Neural progenitor cell (in vitro differentiated cells): ENCODE data around the gene NEGR1. TPM values are rescaled to one million over a fixed set of nuclear protein-coding genes. Genes with fewer than 3 reads are reported as not detected.
A peak's percentile ranks its signal among the peaks of the same experiment; 100 is the strongest.

Source experiments
- DNase-seq: peaks from one replicate; pipeline ENCODE4 v3.0.0-alpha.2; 2016; ENCODE audit warnings: low spot score
- H2AFZ ChIP-seq: fragments of 200-600 bp; sonication (generic); replicated peaks from 2 replicates; pipeline ENCODE4 v1.6.1; 2016; ENCODE audit warnings: antibody characterized with exemption
- H3F3A ChIP-seq: fragments of 200-600 bp; sonication (generic); 2 replicates; pipeline ENCODE4 v1.6.1; 2016; ENCODE audit warnings: antibody characterized with exemption, low read depth
- H3K27ac ChIP-seq: fragments of 200-600 bp; sonication (generic); 2 replicates; pipeline ENCODE4 v1.5.1; 2016; ENCODE audit warnings: mild to moderate bottlenecking
- H3K27me3 ChIP-seq: fragments of 200-600 bp; sonication (generic); 2 replicates; pipeline ENCODE4 v1.6.1; 2016; ENCODE audit warnings: mild to moderate bottlenecking, moderate library complexity
- H3K36me3 ChIP-seq: fragments of 200-600 bp; sonication (generic); 2 replicates; pipeline ENCODE4 v1.5.1; 2016
- H3K4me1 ChIP-seq: fragments of 200-600 bp; sonication (generic); 2 replicates; pipeline ENCODE4 v1.6.1; 2016; ENCODE audit warnings: mixed run types
- H3K4me2 ChIP-seq: fragments of 200-600 bp; sonication (generic); 2 replicates; pipeline ENCODE4 v1.6.1; 2016
- H3K4me3 ChIP-seq: fragments of 200-600 bp; sonication (generic); 2 replicates; pipeline ENCODE4 v1.5.1; 2016
- H3K79me2 ChIP-seq: fragments of 200-600 bp; sonication (generic); 2 replicates; pipeline ENCODE4 v1.6.1; 2016; ENCODE audit warnings: low read depth
- H3K9ac ChIP-seq: fragments of 200-600 bp; sonication (generic); 2 replicates; pipeline ENCODE4 v1.6.1; 2016
- H3K9me3 ChIP-seq: fragments of 200-600 bp; sonication (generic); 2 replicates; pipeline ENCODE4 v1.5.1; 2016; ENCODE audit warnings: low read depth
- H4K20me1 ChIP-seq: fragments of 200-600 bp; sonication (generic); 2 replicates; pipeline ENCODE4 v1.6.1; 2016; ENCODE audit warnings: low read depth
- H3K27ac Mint-ChIP-seq: 3 replicates; pipeline ENCODE4 v1.8.0; 2021; ENCODE audit warnings: mixed read lengths
- H3K27me3 Mint-ChIP-seq: 2 replicates; pipeline ENCODE4 v1.8.0; 2022; ENCODE audit warnings: low read depth, mild to moderate bottlenecking, inconsistent platforms, moderate library complexity, mixed read lengths; ENCODE audit not compliant: insufficient read depth
- H3K36me3 Mint-ChIP-seq: 3 replicates; pipeline ENCODE4 v1.8.0; 2021; ENCODE audit warnings: mixed read lengths
- H3K4me1 Mint-ChIP-seq: 3 replicates; pipeline ENCODE4 v1.8.0; 2021; ENCODE audit warnings: mixed read lengths
- H3K4me3 Mint-ChIP-seq: 3 replicates; pipeline ENCODE4 v1.8.0; 2021; ENCODE audit warnings: mild to moderate bottlenecking, moderate library complexity, mixed read lengths
- H3K9me3 Mint-ChIP-seq: 3 replicates; pipeline ENCODE4 v1.8.0; 2020; ENCODE audit warnings: mixed read lengths
- CTCF ChIP-seq: fragments of 200-600 bp; sonication (generic); IDR thresholded peaks from 2 replicates; pipeline ENCODE4 v1.5.1; 2017; ENCODE audit warnings: antibody characterized with exemption, mild to moderate bottlenecking
- EZH2 ChIP-seq: fragments of 200-600 bp; sonication (generic); IDR thresholded peaks from 2 replicates; pipeline ENCODE4 v1.6.1; 2017; ENCODE audit warnings: antibody characterized with exemption, mild to moderate bottlenecking, moderate library complexity
- EZH2phosphoT487 ChIP-seq: fragments of 200-600 bp; sonication (generic); IDR thresholded peaks from 2 replicates; pipeline ENCODE4 v1.6.1; 2017; ENCODE audit warnings: antibody characterized with exemption
- total RNA-seq: library from RNA; depleted of rRNA; stranded (reverse); fragments of >200 nt; gene quantifications from 2 replicates; pipeline ENCODE4 v1.2.3, GENCODE V29; 2015; ENCODE audit warnings: low replicate concordance

The NEGR1 gene
- total RNA-seq, 1 donor from 2014 or later = 0.62 TPM

DNA sequence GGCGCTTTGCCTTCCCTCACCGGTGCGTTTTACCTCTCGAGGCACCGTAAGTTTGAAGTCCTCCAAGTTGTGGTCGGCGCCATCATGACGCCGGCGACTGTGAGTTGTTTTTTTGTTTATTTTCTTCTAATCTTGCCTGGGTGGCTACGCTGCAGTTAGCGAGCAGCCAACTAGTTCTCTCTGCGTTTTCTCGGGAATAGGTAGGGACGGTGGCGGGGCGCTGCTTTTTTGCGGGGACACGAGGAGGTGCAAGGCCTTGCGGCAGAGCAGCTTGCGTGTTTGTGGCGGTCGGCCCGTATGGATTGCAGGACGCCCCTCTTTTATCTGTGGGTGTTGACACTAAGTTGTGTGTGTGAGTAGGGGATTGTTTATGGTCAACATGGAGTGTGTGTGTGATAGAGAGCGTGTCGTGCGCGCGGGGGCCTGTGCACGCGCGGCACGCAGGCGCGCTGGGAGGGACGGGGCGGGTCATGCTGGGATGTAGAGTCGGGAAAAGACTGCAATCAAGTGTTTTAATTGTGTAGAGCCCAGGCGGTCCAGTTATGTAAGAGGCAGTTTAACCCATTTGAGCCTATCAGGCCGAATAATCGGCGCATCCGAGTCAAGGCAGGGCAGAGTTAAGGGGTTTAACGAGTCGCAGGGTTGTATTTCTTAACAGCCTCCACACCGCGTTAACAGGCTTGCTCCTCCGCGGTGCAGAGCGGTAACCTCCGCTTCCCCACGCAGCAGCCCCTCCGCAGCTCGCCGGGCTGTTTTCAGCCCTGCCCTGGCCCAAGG lies 1.2 kb upstream of the NEGR1 start:
- Histone ChIP-seq H3K4me3 (peak overlapping the region; percentile 69), H3F3A (peaks cover 25% of the 10 kb centered on the region), H3K27ac (peak overlapping the region; percentile 77), H3K9ac (no peak overlapping the region), H3K79me2 (no peaks in the 10 kb centered on the region), H2AFZ (peak overlapping the region; percentile 98), H3K9me3 (no peaks in the 10 kb centered on the region), H3K36me3 (no peaks in the 10 kb centered on the region), H3K4me2 (peak overlapping the region; percentile 82), H3K27me3 (peaks cover 67% of the 10 kb centered on the region), H3K4me1 (peaks cover 11% of the 10 kb centered on the region), H4K20me1 (no peaks in the 10 kb centered on the region)
- no peak overlapping the region for H3K4me3 Mint-ChIP-seq
- H3K9me3 Mint-ChIP-seq = no peaks in the 10 kb centered on the region
- peaks cover 17% of the 10 kb centered on the region for H3K4me1 Mint-ChIP-seq
- no peaks in the 10 kb centered on the region for H3K36me3 Mint-ChIP-seq
- no peak overlapping the region for H3K27ac Mint-ChIP-seq
- no peak for TF ChIP-seq EZH2phosphoT487
- TF ChIP-seq EZH2 = peak; percentile 21
- DNase-seq = peak; percentile 77
- peaks cover 9% of the 10 kb centered on the region for H3K27me3 Mint-ChIP-seq

DNA sequence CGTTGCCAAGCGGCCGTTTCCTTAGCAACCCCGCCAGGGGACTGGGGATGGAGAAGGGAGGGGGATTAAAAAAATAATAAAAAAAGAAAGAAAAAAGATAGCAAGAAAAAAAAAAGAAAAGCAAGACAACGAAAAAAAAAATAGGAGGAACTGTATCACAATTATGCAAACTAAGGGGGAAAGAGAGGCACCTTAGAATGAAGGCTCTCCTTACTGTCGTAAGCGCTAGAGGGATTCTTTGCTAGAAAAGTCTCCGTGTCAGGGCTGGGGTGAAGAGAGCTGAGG lies 625 bp upstream of the NEGR1 start:
- H3K36me3 Mint-ChIP-seq = no peaks in the 10 kb centered on the region
- no peak for DNase-seq

GRCh38 chr1:72281637-72282270 lies 585 bp downstream of the NEGR1 start:
- peaks cover 25% of the 10 kb centered on the region for H3F3A ChIP-seq
- no peak overlapping the region for H3K4me3 Mint-ChIP-seq
- TF ChIP-seq CTCF = no peak
- no peak for TF ChIP-seq EZH2phosphoT487
- TF ChIP-seq EZH2 = no peak
- H3K9me3 Mint-ChIP-seq = no peaks in the 10 kb centered on the region
- H4K20me1 ChIP-seq = no peaks in the 10 kb centered on the region
- H3K79me2 ChIP-seq = no peaks in the 10 kb centered on the region
- H3K4me3 ChIP-seq = peak overlapping the region; percentile 69
- H3K36me3 ChIP-seq = no peaks in the 10 kb centered on the region
- peaks cover 11% of the 10 kb centered on the region for H3K4me1 ChIP-seq
- no peaks in the 10 kb centered on the region for H3K36me3 Mint-ChIP-seq
- H3K9me3 ChIP-seq = no peaks in the 10 kb centered on the region
- DNase-seq = no peak
- no peak overlapping the region for H3K27ac ChIP-seq
- no peak overlapping the region for H3K9ac ChIP-seq
- H3K27me3 Mint-ChIP-seq = peaks cover 9% of the 10 kb centered on the region
- H2AFZ ChIP-seq = peak overlapping the region; percentile 83
- H3K4me2 ChIP-seq = peak overlapping the region; percentile 82
- peaks cover 77% of the 10 kb centered on the region for H3K27me3 ChIP-seq
- peaks cover 17% of the 10 kb centered on the region for H3K4me1 Mint-ChIP-seq
- peak overlapping the region; percentile 50 for H3K27ac Mint-ChIP-seq

More for the DNA sequence above, 625 bp upstream of the NEGR1 start:
- Histone ChIP-seq H3K9ac (no peak overlapping the region), H3K4me3 (peak overlapping the region; percentile 69), H3K36me3 (no peaks in the 10 kb centered on the region), H2AFZ (peak overlapping the region; percentile 98), H3F3A (peaks cover 25% of the 10 kb centered on the region), H3K79me2 (no peaks in the 10 kb centered on the region), H3K4me2 (peak overlapping the region; percentile 82), H3K27me3 (peaks cover 73% of the 10 kb centered on the region), H3K9me3 (no peaks in the 10 kb centered on the region), H3K4me1 (peaks cover 11% of the 10 kb centered on the region), H4K20me1 (no peaks in the 10 kb centered on the region), H3K27ac (peak overlapping the region; percentile 77)
- TF ChIP-seq CTCF (peak; percentile 18), EZH2 (peak; percentile 29), EZH2phosphoT487 (no peak)
- H3K4me3 Mint-ChIP-seq = no peak overlapping the region
- H3K27me3 Mint-ChIP-seq = peaks cover 9% of the 10 kb centered on the region
- no peak overlapping the region for H3K27ac Mint-ChIP-seq
- H3K4me1 Mint-ChIP-seq = peaks cover 17% of the 10 kb centered on the region
- H3K9me3 Mint-ChIP-seq = no peaks in the 10 kb centered on the region

DNA sequence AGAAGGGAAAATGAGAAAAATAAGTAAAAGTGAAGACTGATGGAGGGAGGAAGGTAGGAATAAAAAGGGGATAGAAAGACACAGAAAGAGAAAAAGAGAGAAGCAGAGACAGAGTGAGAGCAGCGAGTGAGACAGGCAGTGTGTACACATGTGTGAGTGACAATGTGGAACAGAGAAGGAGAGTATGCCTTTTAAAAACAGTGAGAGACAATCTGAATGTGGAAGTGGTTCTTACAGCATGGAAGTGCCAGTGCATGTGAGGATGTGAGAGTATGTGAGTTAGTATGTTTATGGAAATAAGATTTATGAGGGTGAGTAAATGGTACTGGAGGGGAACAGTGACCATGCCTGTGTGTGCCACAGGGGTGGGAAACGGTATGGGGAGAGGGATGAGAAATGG lies 1.2 kb downstream of the NEGR1 start:
- H3K27me3 Mint-ChIP-seq = peaks cover 9% of the 10 kb centered on the region
- H2AFZ ChIP-seq = no peak overlapping the region
- no peak overlapping the region for H3K27ac Mint-ChIP-seq
- peaks cover 71% of the 10 kb centered on the region for H3K27me3 ChIP-seq
- H3K36me3 Mint-ChIP-seq = no peaks in the 10 kb centered on the region
- H3K27ac ChIP-seq = no peak overlapping the region
- DNase-seq = no peak
- no peak overlapping the region for H3K4me2 ChIP-seq
- H3F3A ChIP-seq = peaks cover 25% of the 10 kb centered on the region
- H3K9me3 Mint-ChIP-seq = no peaks in the 10 kb centered on the region
- no peaks in the 10 kb centered on the region for H3K79me2 ChIP-seq
- no peak overlapping the region for H3K4me3 ChIP-seq
- H3K4me1 ChIP-seq = peaks cover 11% of the 10 kb centered on the region
- no peak for TF ChIP-seq EZH2
- TF ChIP-seq CTCF = no peak
- TF ChIP-seq EZH2phosphoT487 = no peak
- H3K9ac ChIP-seq = no peak overlapping the region
- no peaks in the 10 kb centered on the region for H3K9me3 ChIP-seq
- H3K4me1 Mint-ChIP-seq = peaks cover 13% of the 10 kb centered on the region
- H3K4me3 Mint-ChIP-seq = no peak overlapping the region
- H4K20me1 ChIP-seq = no peaks in the 10 kb centered on the region
- H3K36me3 ChIP-seq = no peaks in the 10 kb centered on the region
